H1 (cell line): ENCODE measurements around the gene TBX18. TPM values are rescaled to one million over a fixed set of nuclear protein-coding genes. Genes with fewer than 3 reads are reported as not detected.

Experiments used
- CTCF ChIA-PET: fragments of 300-600 bp; sonication (Branson Sonifier 250); formaldehyde crosslinking; loops from one replicate; lab custom pipeline; 2021; ENCODE audit not compliant: partially characterized antibody; lab: Charles Lee
- POLR2A ChIA-PET: fragments of 300-600 bp; sonication (Branson Sonifier 250); formaldehyde crosslinking; loops from one replicate; lab custom pipeline; 2021; ENCODE audit warnings: inconsistent platforms; ENCODE audit not compliant: partially characterized antibody; lab: Charles Lee
- DNase-seq, 2 experiments: peaks; one replicate each; pipeline versions ENCODE4 v3.0.0 to v3.0.0-alpha.2; 2010 to 2022; ENCODE audit warnings: low spot score in 2 of 2, low read depth in 1 of 2, mixed read lengths in 1 of 2
- FAIRE-seq: peaks from 2 replicates; lab custom pipeline; 2011; peaks lifted over from hg19 to GRCh38; lab: Jason Lieb, UNC
- H2AFZ ChIP-seq: 2 replicates; pipeline ENCODE4 v1.8.1; 2012; ENCODE audit warnings: low read length, inconsistent platforms
- H2AK5ac ChIP-seq: 2 replicates; pipeline ENCODE4 v1.6.1; 2013; ENCODE audit warnings: low read depth, low read length
- H2BK120ac ChIP-seq: replicated peaks from 2 replicates; pipeline ENCODE3; 2013; ENCODE audit warnings: low read depth, low read length, inconsistent platforms
- H2BK12ac ChIP-seq: 2 replicates; pipeline ENCODE4 v1.6.1; 2013; ENCODE audit warnings: low read depth, low read length
- H2BK15ac ChIP-seq: 2 replicates; pipeline ENCODE4 v1.6.1; 2013; ENCODE audit warnings: low read length
- H2BK20ac ChIP-seq: 2 replicates; pipeline ENCODE4 v1.6.1; 2013; ENCODE audit warnings: low read length
- H2BK5ac ChIP-seq: 2 replicates; pipeline ENCODE4 v1.6.1; 2013; ENCODE audit warnings: low read depth, low read length
- H3K14ac ChIP-seq: 2 replicates; pipeline ENCODE4 v1.6.1; 2013; ENCODE audit warnings: inconsistent platforms; ENCODE audit not compliant: insufficient read length
- H3K18ac ChIP-seq: 2 replicates; pipeline ENCODE4 v1.6.1; 2013; ENCODE audit warnings: low read length; ENCODE audit errors: extremely low read depth
- H3K23ac ChIP-seq: 2 replicates; pipeline ENCODE4 v1.6.1; 2013; ENCODE audit warnings: inconsistent platforms; ENCODE audit not compliant: insufficient read length
- H3K23me2 ChIP-seq: 2 replicates; pipeline ENCODE4 v1.6.1; 2013; ENCODE audit warnings: low read depth, low read length
- H3K27ac ChIP-seq: 2 replicates; pipeline ENCODE4 v1.6.1; 2011; ENCODE audit warnings: low read depth, low read length, inconsistent platforms
- H3K27me3 ChIP-seq, 4 experiments: replicated peaks in 1 of 4; 1 replicate in 1 of 4; 2 replicates in 3 of 4; pipeline versions ENCODE4 v1.6.1 to v1.8.1; 2011 to 2013; ENCODE audit warnings: low read length in 3 of 4, mild to moderate bottlenecking in 3 of 4, inconsistent platforms in 2 of 4, mixed read lengths in 2 of 4, moderate library complexity in 1 of 4; ENCODE audit not compliant: control insufficient read depth in 3 of 4, insufficient read depth in 3 of 4; ENCODE audit errors: extremely low read depth in 1 of 4
- H3K36me3 ChIP-seq, 4 experiments: 2 replicates each; pipeline versions ENCODE4 v1.6.1 to v1.8.1; 2011 to 2013; ENCODE audit warnings: mild to moderate bottlenecking in 4 of 4, low read length in 3 of 4, moderate library complexity in 2 of 4, control low read depth in 1 of 4, inconsistent platforms in 1 of 4; ENCODE audit not compliant: insufficient read depth in 4 of 4, control insufficient read depth in 2 of 4
- H3K4ac ChIP-seq: replicated peaks from 2 replicates; pipeline ENCODE3; 2013; ENCODE audit warnings: low read length, low read depth, mixed read lengths, inconsistent platforms; ENCODE audit not compliant: insufficient read length
- H3K4me1 ChIP-seq, 4 experiments: replicated peaks in 1 of 4; 1 replicate in 1 of 4; 2 replicates in 3 of 4; pipeline versions ENCODE4 v1.6.1 to v1.8.1; 2011 to 2013; ENCODE audit warnings: low read length in 3 of 4, inconsistent platforms in 2 of 4, mixed read lengths in 1 of 4; ENCODE audit not compliant: insufficient read depth in 4 of 4, control insufficient read depth in 3 of 4
- H3K4me2 ChIP-seq, 2 experiments: 2 replicates each; pipeline versions ENCODE4 v1.6.1 to v1.8.1; 2011 to 2013; ENCODE audit warnings: low read depth in 2 of 2, low read length in 2 of 2, control low read depth in 1 of 2, inconsistent platforms in 1 of 2, mild to moderate bottlenecking in 1 of 2; ENCODE audit not compliant: insufficient read depth in 1 of 2
- H3K4me3 ChIP-seq, 4 experiments: fragments of 200-600, 300-600 bp in 1 of 4; sonication (generic), shearing (Covaris generic), sonication (Bioruptor Twin) in 1 of 4; 2 replicates each; pipeline versions ENCODE4 v1.5.1 to v1.8.1; 2011 to 2016; ENCODE audit warnings: low read length in 4 of 4, low read depth in 3 of 4, control low read depth in 2 of 4, inconsistent platforms in 2 of 4, mild to moderate bottlenecking in 2 of 4, mixed read lengths in 1 of 4, moderate library complexity in 1 of 4; ENCODE audit not compliant: insufficient read depth in 2 of 4; ENCODE audit errors: extremely low read depth in 1 of 4
- H3K56ac ChIP-seq: replicated peaks from 2 replicates; pipeline ENCODE3; 2013; ENCODE audit warnings: low read depth, mild to moderate bottlenecking, mixed read lengths, low read length, inconsistent platforms; ENCODE audit not compliant: insufficient read length
- H3K79me1 ChIP-seq: 2 replicates; pipeline ENCODE4 v1.6.1; 2013; ENCODE audit warnings: low read depth, low read length, control low read depth
- H3K79me2 ChIP-seq, 2 experiments: 2 replicates each; pipeline versions ENCODE4 v1.6.1 to v1.8.1; 2012 to 2013; ENCODE audit warnings: low read length in 2 of 2, mild to moderate bottlenecking in 2 of 2, inconsistent platforms in 1 of 2; ENCODE audit not compliant: insufficient read depth in 2 of 2, control insufficient read depth in 1 of 2
- H3K9ac ChIP-seq, 4 experiments: replicated peaks in 1 of 4; 1 replicate in 1 of 4; 2 replicates in 3 of 4; pipeline versions ENCODE4 v1.6.1 to v1.8.1; 2011 to 2013; ENCODE audit warnings: low read depth in 3 of 4, low read length in 3 of 4, control low read depth in 2 of 4, mild to moderate bottlenecking in 2 of 4, moderate library complexity in 2 of 4, inconsistent platforms in 1 of 4; ENCODE audit errors: extremely low read depth in 1 of 4
- H3K9me3 ChIP-seq, 2 experiments: 2 replicates each; pipeline versions ENCODE4 v1.6.1 to v1.8.1; 2012 to 2013; ENCODE audit warnings: mild to moderate bottlenecking in 2 of 2, moderate library complexity in 2 of 2, control low read depth in 1 of 2, inconsistent platforms in 1 of 2, low read depth in 1 of 2, low read length in 1 of 2, mixed read lengths in 1 of 2; ENCODE audit not compliant: insufficient read depth in 2 of 2
- H4K20me1 ChIP-seq, 2 experiments: replicated peaks in 1 of 2; 2 replicates each; pipeline versions ENCODE3 to v1.8.1; 2011 to 2013; ENCODE audit warnings: inconsistent platforms in 2 of 2, low read length in 2 of 2, mild to moderate bottlenecking in 1 of 2; ENCODE audit not compliant: insufficient read depth in 2 of 2, control insufficient read depth in 1 of 2
- H4K5ac ChIP-seq: 2 replicates; pipeline ENCODE4 v1.6.1; 2013; ENCODE audit warnings: low read length, low read depth, mixed read lengths, inconsistent platforms; ENCODE audit not compliant: insufficient read length
- H4K8ac ChIP-seq: 2 replicates; pipeline ENCODE4 v1.8.0; 2013; ENCODE audit warnings: mild to moderate bottlenecking, moderate library complexity, low read length, inconsistent platforms; ENCODE audit not compliant: insufficient read depth; ENCODE audit errors: extremely low read depth
- H4K91ac ChIP-seq: replicated peaks from 2 replicates; pipeline ENCODE3; 2013; ENCODE audit warnings: low read length, mixed read lengths, inconsistent platforms; ENCODE audit not compliant: insufficient read length
- KDM1A ChIP-seq: fragments of 200-600, 300-600 bp; sonication (generic); IDR thresholded peaks from 2 replicates; pipeline ENCODE4 v1.7.1; 2016; ENCODE audit warnings: mild to moderate bottlenecking, low read length, borderline replicate concordance
- WGBS, 2 experiments: shearing (Covaris generic) in 1 of 2; methylation state at CpG; one replicate each; pipeline versions ENCODE4 v1.1.6 to v1.1.7; 2013 to 2015; ENCODE audit warnings: low lambda C conversion rate in 2 of 2, mixed read lengths in 2 of 2, inconsistent platforms in 1 of 2, low coverage in 1 of 2, missing lambda C conversion rate in 1 of 2; ENCODE audit not compliant: insufficient replicate concordance in 2 of 2, insufficient coverage in 1 of 2, insufficient read length in 1 of 2; ENCODE audit errors: extremely low coverage in 1 of 2, missing lambda C conversion rate in 1 of 2; 5-methylcytosine and 5-hydroxymethylcytosine counted together
- polyA plus RNA-seq, 7 experiments: library from polyadenylated mRNA; depleted of rRNA in 3 of 7; stranded (reverse) in 5 of 7; unstranded in 2 of 7; fragments of >200 nt in 5 of 7; fragments of 200-250 nt in 2 of 7; gene quantifications; 1 replicate in 5 of 7; 2 replicates in 1 of 7; 4 replicates in 1 of 7; pipeline versions ENCODE4 v1.2.1 to v1.2.3, GENCODE V29; 2011 to 2013; ENCODE audit warnings: missing spikeins in 2 of 7, mixed read lengths in 2 of 7
- total RNA-seq: library from RNA; stranded (reverse); fragmentation: NEBNext Ultra II Directional; extraction: Animal tissue kit (Norgen Biotek cat#: 25700); gene quantifications from 2 replicates; pipeline ENCODE4 v1.2.1, GENCODE V29; 2021

The TBX18 gene
- total and polyA plus RNA-seq, 2 of the 8 experiments (the other 6 are each of a cell fraction or from before 2014, with no cell fraction given): 0.02 TPM; not detected in 1

DNA sequence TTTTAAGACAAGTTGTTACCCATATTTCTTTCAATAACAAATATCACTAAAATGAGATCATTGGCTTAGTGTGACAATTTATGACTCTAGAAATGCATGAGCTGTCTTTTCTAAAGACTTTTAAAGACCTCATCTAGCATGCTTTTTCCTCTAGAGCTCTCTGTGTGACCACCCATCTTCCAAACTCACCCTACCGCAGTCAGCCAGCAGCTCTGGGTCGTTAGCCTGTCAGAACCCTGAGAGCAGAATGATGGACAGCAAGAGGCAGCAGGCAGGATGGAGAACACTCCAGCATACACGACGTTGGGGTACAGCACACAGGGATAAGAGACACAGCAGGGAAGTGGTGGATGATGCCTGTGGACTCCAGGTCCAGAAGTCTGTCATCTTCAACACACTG is 45.1 kb upstream of the TBX18 start:
- H3K9me3 ChIP-seq: no peaks in the 10 kb centered on the region
- no peak overlapping the region for H2BK120ac ChIP-seq
- 0 out of 2 replicates have a peak overlapping the region, but pooled peaks have one; percentile 92 for H2AFZ ChIP-seq
- no peak overlapping the region; the same call in 1 of the 2 replicates for H4K8ac ChIP-seq
- H3K14ac ChIP-seq: no peak overlapping the region
- H3K79me1 ChIP-seq: no peaks in the 10 kb centered on the region
- H4K20me1 ChIP-seq: no peaks in the 10 kb centered on the region
- H2BK12ac ChIP-seq: no peak overlapping the region
- CTCF ChIA-PET: interaction anchor here (0.9 kb wide), 1 partner anchor 32 kb away, joined by 3 read pairs; no protein-coding TSS in a partner anchor
- H3K23me2 ChIP-seq: no peaks in the 10 kb centered on the region
- no peak for DNase-seq
- no peaks in the 10 kb centered on the region for H3K27me3 ChIP-seq
- no peak for TF ChIP-seq KDM1A
- no peak overlapping the region for H3K23ac ChIP-seq
- no peak overlapping the region for H3K4ac ChIP-seq
- POLR2A ChIA-PET: no interaction called here
- no peak overlapping the region for H3K18ac ChIP-seq
- H3K4me2 ChIP-seq: no peak overlapping the region
- H2BK15ac ChIP-seq: no peak overlapping the region
- no peak overlapping the region for H3K56ac ChIP-seq
- WGBS, 2 experiments: 73% methylated on average over 4 of the region's 4 CpGs; no CpG with 5 or more reads in 1 of the 2 experiments
- no peak overlapping the region for H4K91ac ChIP-seq
- H3K4me3 ChIP-seq: no peak overlapping the region
- H2BK20ac ChIP-seq: no peak overlapping the region
- peak; percentile 36 for FAIRE-seq
- no peak overlapping the region for H2BK5ac ChIP-seq
- no peak overlapping the region for H3K9ac ChIP-seq
- no peaks in the 10 kb centered on the region for H3K4me1 ChIP-seq
- H4K5ac ChIP-seq: no peak overlapping the region
- no peaks in the 10 kb centered on the region for H3K36me3 ChIP-seq
- no peaks in the 10 kb centered on the region for H3K79me2 ChIP-seq
- H2AK5ac ChIP-seq: no peak overlapping the region
- no peak overlapping the region for H3K27ac ChIP-seq
